Lower leg skin (tissue), 4 donors: ENCODE measurements around the gene ZNF235. TPM values are rescaled to one million over a fixed set of nuclear protein-coding genes. Genes with fewer than 3 reads are reported as not detected.

Source experiments
- DNase-seq, 2 donors: peaks; one replicate each; pipeline ENCODE4 v3.0.0-alpha.2; 2019; ENCODE audit warnings: low spot score in 2 of 2
- H3K4me3 ChIP-seq: fragments of 200-600 bp; sonication (generic); 2 replicates; pipeline ENCODE4 v1.5.1; 2017; ENCODE audit warnings: mild to moderate bottlenecking, low read depth; ENCODE audit not compliant: poor library complexity, severe bottlenecking
- CTCF ChIP-seq, 3 donors: fragments of 450-650 bp; IDR thresholded peaks; one replicate each; pipeline ENCODE4 v1.5.1; 2016; ENCODE audit warnings: antibody characterized with exemption in 3 of 3, mild to moderate bottlenecking in 3 of 3, moderate library complexity in 2 of 3
- POLR2A ChIP-seq, 2 donors: fragments of 450-650 bp; IDR thresholded peaks; one replicate each; pipeline ENCODE4 v1.6.1; 2016 to 2017; ENCODE audit warnings: antibody characterized with exemption in 2 of 2, mild to moderate bottlenecking in 1 of 2, moderate library complexity in 1 of 2
- WGBS, 2 donors: methylation state at CpG; one replicate each; pipeline ENCODE4 v1.1.5; 2018; 5-methylcytosine and 5-hydroxymethylcytosine counted together
- intact Hi-C: fragments of 100-400 bp; cut with DNase I; formaldehyde crosslinking; loops from one replicate; pipeline ENCODE4 v1.15.0; 2023; ENCODE audit warnings: low total_unique reads
- total RNA-seq, 4 donors: library from RNA; depleted of rRNA; stranded (reverse); fragments of >200 nt; gene quantifications; one replicate each; pipeline ENCODE4 v1.1.0, GENCODE V29; 2016

ZNF235 gene
- total RNA-seq, 4 donors from 2014 or later, result 3.6 to 4.5 (median 4.1) TPM

- 93 to 98% methylated on average over 1 of the region's 1 CpG for WGBS, 2 donors
- TF ChIP-seq POLR2A (IDR thresholded peaks at IDR 0.05), result no peak
- TF ChIP-seq CTCF (IDR thresholded peaks at IDR 0.05), result no peak
- intact Hi-C loops, result no loop called here
- no peak for DNase-seq
- no peak overlapping the region for H3K4me3 ChIP-seq
Measured at GRCh38 chr19:44332145-44332544, 27.3 kb upstream of the ZNF235 start.

GRCh38 chr19:44315883-44316282, 11.1 kb upstream of the ZNF235 start:
- intact Hi-C loops, result no loop called here
- 66 to 90% methylated on average over 2 of the region's 2 CpGs for WGBS, 2 donors
- no peak overlapping the region for H3K4me3 ChIP-seq
- DNase-seq, result no peak
- TF ChIP-seq CTCF (IDR thresholded peaks at IDR 0.05), result no peak
- no peak for TF ChIP-seq POLR2A (IDR thresholded peaks at IDR 0.05)

GRCh38 chr19:44313231-44313630, 8.4 kb upstream of the ZNF235 start:
- intact Hi-C loops, result no loop called here
- 94 to 100% methylated on average over 1 of the region's 1 CpG for WGBS, 2 donors

GRCh38 chr19:44308011-44308410, 3.2 kb upstream of the ZNF235 start:
- no peak for DNase-seq
- intact Hi-C loops, result no loop called here
- no peak overlapping the region for H3K4me3 ChIP-seq
- no peak for TF ChIP-seq POLR2A (IDR thresholded peaks at IDR 0.05)
- TF ChIP-seq CTCF (IDR thresholded peaks at IDR 0.05), result no peak
- WGBS, 2 donors, result 88 to 92% methylated on average over 3 of the region's 3 CpGs

More at GRCh38 chr19:44313231-44313630, 8.4 kb upstream of the ZNF235 start:
- no peak for DNase-seq
- no peak overlapping the region for H3K4me3 ChIP-seq
- TF ChIP-seq CTCF (IDR thresholded peaks at IDR 0.05), result no peak
- no peak for TF ChIP-seq POLR2A (IDR thresholded peaks at IDR 0.05)

GRCh38 chr19:44306283-44306682, 1.5 kb upstream of the ZNF235 start:
- intact Hi-C loops, result no loop called here
- WGBS, 2 donors, result 89 to 90% methylated on average over 15 of the region's 15 CpGs
- no peak for DNase-seq
- H3K4me3 ChIP-seq, result no peak overlapping the region
- TF ChIP-seq POLR2A (IDR thresholded peaks at IDR 0.05), result no peak

- no peak for DNase-seq
- intact Hi-C loops, result no loop called here
- 86 to 96% methylated on average over 4 of the region's 4 CpGs for WGBS, 2 donors
- TF ChIP-seq POLR2A (IDR thresholded peaks at IDR 0.05) (no peak), CTCF (IDR thresholded peaks at IDR 0.05) (no peak)
- H3K4me3 ChIP-seq, result no peak overlapping the region
Measured at GRCh38 chr19:44305457-44305856, 632 bp upstream of the ZNF235 start.
